ENCODE data around the gene DHRS3.

The DHRS3 gene

GRCh38 chr1:12594966-12595756 is 22.8 kb downstream of the DHRS3 start:
- DNase-seq, result peak; percentile 85

- DNase-seq, result no peak
These were observed 23.5 kb downstream of the DHRS3 start for GRCh38 chr1:12594490-12594889.

GRCh38 chr1:12593621-12594066 is 24.4 kb downstream of the DHRS3 start:
- no peak for DNase-seq

GRCh38 chr1:12592496-12592895 is 25.5 kb downstream of the DHRS3 start:
- DNase-seq, result no peak

GRCh38 chr1:12591267-12591938 is 26.6 kb downstream of the DHRS3 start:
- DNase-seq, result no peak

- no peak for DNase-seq
These were observed 29.3 kb downstream of the DHRS3 start for GRCh38 chr1:12588695-12589094.

- DNase-seq, result no peak
These were observed 29.9 kb downstream of the DHRS3 start for GRCh38 chr1:12587981-12588640.

- DNase-seq, result no peak
These were observed 31.8 kb downstream of the DHRS3 start for GRCh38 chr1:12585951-12586942.

- no peak for DNase-seq
These were observed 32.5 kb downstream of the DHRS3 start for GRCh38 chr1:12585536-12585935.

GRCh38 chr1:12584900-12585525 is 33.0 kb downstream of the DHRS3 start:
- DNase-seq, result no peak

GRCh38 chr1:12583484-12583883 is 34.5 kb downstream of the DHRS3 start:
- no peak for DNase-seq

- DNase-seq, result no peak
These were observed 35.4 kb downstream of the DHRS3 start for GRCh38 chr1:12582649-12583048.

- DNase-seq, result no peak
These were observed 36.8 kb downstream of the DHRS3 start for GRCh38 chr1:12581179-12581578.

GRCh38 chr1:12580054-12580887 is 37.7 kb downstream of the DHRS3 start:
- DNase-seq, result no peak

GRCh38 chr1:12578860-12579422 is 39.1 kb downstream of the DHRS3 start:
- no peak for DNase-seq

- DNase-seq, result no peak
These were observed 41.0 kb downstream of the DHRS3 start for GRCh38 chr1:12577020-12577419.

GRCh38 chr1:12574757-12575139 is 43.3 kb downstream of the DHRS3 start:
- no peak for DNase-seq

GRCh38 chr1:12573015-12573825 is 44.8 kb downstream of the DHRS3 start:
- DNase-seq, result no peak

GRCh38 chr1:12572522-12572921 is 45.5 kb downstream of the DHRS3 start:
- DNase-seq, result peak; percentile 68

GRCh38 chr1:12570291-12570690 is 47.7 kb downstream of the DHRS3 start:
- DNase-seq, result no peak
